ENCODE data around the gene COL4A1.

GRCh38 chr13:110115591-110115990, 191.4 kb downstream of the COL4A1 start:
- TF ChIP-seq CTCF (IDR thresholded peaks at IDR 0.05) (no peak), EP300 (IDR thresholded peaks at IDR 0.05) (no peak)

Measured in upper lobe of left lung (tissue), 4 donors.